Activated T-helper 1 cell treated with anti-CD3 and anti-CD28 coated beads, Interleukin-2, amount 50 U/mL, for 16 hours (primary cell): ENCODE data around the gene MINDY4B.

Experiments used
- DNase-seq, 2 donors: peaks; one replicate each; pipeline ENCODE4 v3.0.0-alpha.2; 2020; ENCODE audit warnings: low read depth in 1 of 2, low spot score in 1 of 2

MINDY4B gene

DNA sequence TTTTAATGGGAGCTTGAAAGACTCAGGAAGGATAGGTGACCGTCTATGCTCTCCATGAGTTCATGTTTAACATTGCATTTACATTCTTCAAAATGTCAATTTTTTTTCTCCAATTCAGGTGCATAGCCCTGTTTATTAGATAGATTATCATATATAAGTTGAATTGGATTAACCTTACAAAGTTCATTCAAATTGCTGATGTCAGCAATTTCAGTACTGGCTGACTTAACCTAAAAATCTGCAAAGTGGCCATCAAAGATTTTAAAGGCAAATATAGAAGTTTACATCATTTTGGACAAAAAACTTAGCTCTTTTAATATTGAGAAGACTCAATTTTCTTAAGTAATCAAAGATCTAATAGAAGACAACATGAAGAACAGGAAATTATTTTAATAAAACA, 57.8 kb downstream of the MINDY4B start:
- no peak for DNase-seq

DNA sequence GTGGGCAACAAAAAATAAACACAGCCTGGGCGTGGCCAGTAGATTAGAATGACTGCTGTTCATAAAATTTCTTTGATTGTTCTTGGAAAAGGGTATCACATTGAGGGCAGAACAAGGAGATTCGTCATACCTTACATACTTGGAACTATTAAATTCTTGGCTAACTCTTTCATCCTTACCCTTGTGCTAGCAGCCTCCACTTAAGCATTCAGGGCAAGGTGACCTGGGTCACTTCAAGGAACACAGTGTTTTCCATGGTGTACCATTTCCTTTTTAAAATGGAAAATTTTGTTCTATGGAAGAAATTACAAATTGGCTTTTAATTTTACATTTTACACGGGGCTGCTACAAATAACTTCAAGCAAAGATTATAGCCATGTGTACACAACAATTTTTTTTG, 60.8 kb downstream of the MINDY4B start:
- DNase-seq: no peak

DNA sequence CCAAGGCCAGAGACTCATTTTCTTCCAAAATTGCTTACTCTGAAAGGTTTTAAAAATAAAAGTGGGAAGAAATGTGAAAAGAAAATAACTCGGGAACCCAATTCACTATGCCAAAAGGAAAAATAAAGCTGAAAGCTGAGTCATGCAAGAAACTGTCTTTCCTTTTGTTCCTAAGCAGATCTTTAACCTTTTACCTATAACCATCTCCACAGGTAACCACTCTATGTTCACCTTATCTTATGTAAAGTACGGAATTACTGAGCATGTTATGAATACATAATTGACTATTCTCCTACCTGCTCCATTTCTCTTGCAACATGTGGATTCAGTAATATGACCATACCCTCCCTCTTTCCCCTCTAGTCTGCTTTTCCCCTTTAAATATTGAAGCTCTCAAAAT, 62.0 kb downstream of the MINDY4B start:
- no peak for DNase-seq

DNA sequence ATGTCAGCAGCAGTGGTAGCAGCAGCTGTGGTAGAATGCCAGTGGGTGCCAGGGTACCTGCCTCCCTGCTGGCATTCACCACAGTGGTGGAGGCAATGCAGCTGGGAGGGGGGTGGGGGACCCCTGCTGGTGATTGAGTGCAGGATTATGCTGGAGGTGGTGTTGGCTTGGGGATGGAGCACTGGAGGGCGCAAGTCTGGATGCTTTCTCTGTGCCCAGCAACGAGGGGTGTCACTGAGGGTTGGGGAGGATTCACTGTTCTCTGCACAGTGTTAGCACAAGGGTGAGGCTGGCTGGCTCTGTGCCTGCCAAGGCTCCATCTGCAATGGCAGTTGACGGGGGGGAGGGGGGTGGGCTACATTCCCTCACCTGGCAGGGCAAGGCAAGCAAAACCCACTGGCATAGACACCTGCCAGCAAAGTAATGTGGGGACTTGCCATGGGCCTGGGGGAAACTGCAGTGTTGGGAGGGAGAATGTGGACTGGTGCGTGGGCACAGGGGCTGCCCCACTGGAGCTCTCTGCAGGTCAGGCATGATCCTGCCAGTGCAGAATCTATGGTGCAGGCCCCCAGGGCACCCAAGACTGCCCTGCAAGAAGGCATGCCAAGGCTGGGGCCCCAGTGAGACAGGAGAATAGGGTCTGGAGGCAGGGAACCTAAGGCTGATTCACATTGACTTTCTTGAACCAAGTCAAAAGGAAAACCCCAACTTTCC, 64.3 kb downstream of the MINDY4B start:
- DNase-seq: no peak

DNA sequence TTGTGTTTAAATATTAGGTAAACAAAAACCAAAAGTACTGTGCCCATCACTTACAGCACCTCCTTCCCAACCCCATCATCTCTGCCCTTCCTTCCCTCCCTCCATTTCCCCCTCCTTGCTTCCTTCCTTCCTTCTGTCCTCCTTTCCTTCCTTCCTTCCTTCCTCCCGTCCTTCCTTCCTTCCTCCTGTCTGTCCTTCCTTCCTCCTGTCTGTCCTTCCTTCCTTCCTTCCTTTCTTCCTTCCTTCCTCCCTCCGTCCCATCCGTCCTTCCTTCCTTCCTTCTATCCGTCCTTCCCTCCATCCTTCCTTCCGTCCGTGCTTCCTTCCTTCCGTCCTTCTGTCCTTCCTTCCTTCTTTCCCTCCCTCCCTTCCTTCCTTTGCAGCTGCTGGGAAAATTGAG, 74.5 kb downstream of the MINDY4B start:
- no peak for DNase-seq

DNA sequence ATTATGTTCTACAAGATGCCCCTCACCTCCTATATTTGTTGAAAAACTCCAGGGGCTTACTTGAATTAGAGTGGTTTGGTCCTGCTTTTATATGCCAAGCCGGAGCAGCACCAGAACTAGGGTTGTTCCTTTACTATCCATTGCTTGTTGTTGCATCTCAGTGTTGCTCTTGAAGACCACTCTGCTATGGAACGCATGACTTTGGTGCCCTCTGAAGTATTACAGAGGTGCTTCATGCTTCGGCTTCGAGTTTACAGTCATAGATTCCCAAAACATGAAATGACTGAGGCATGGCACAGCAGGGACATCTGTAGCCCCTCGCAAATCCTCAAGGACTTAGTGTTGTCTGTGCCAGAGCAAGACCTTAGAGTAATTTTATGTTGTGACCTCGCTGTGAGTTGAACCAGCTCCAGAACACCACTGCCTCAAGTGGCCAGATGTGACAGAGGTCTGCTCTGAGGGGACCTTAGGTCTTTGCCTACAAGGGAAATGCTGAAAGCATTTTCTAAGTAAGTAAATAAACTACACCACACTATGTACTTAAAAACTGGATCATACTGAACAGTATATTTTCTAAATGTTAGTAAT, 75.1 kb downstream of the MINDY4B start:
- DNase-seq: no peak

DNA sequence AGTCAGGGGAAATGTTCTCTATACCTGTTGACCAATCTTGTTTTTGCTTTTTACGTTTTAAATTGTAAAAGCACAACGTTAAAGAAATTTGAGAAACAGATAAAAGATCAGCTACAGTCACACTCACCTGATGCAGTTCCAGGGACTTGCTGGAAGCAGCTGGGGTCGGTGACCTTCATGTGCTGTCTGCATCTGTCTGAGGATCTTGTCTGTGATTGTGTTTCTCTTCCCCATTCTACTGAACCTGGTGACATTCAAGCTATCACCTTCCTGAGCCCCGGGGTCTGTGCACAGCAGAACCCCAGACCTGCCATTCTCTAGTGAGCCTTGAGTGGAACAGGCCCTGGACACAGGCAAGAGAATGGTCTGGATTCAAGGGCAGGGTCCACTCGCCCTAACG, 75.8 kb downstream of the MINDY4B start:
- DNase-seq: no peak

DNA sequence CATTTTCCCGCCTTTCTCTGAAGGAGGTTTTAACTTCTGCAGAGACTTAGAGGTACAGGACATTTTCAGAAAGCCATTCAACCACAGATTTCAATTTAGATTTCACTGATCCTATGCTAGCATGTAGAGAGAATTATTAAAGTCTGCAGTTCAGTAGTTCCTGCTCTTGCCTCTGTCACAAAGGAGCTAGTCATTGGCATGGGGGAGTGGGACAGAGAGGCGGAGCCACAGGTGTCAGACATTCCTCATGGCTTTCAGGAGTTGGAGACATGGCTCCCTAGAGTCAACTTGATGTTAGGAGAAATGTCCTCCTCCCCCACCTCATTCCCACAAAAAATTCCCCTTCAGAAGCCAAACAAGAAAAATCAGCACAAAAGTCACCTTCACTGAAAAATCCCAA, 76.2 kb downstream of the MINDY4B start:
- no peak for DNase-seq

DNA sequence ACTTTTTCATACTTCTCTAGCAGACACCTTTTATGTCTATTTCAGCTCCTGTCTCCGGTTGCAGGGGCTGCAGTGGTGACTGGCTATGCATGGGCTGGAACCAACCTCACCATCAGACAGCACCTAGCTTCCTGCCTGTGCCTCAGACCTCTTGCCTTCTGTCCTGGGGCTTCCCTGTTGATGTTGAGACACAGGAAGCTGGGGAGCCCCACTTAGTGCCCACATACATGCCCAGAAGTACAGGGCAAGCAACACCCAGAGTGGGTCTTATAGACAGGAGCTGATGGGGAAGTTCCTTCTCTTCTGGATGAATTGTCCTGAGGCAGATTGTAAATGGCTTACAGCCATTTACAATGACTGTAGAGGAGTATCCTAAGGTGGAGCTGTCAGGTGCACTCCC, 77.0 kb downstream of the MINDY4B start:
- DNase-seq: no peak

DNA sequence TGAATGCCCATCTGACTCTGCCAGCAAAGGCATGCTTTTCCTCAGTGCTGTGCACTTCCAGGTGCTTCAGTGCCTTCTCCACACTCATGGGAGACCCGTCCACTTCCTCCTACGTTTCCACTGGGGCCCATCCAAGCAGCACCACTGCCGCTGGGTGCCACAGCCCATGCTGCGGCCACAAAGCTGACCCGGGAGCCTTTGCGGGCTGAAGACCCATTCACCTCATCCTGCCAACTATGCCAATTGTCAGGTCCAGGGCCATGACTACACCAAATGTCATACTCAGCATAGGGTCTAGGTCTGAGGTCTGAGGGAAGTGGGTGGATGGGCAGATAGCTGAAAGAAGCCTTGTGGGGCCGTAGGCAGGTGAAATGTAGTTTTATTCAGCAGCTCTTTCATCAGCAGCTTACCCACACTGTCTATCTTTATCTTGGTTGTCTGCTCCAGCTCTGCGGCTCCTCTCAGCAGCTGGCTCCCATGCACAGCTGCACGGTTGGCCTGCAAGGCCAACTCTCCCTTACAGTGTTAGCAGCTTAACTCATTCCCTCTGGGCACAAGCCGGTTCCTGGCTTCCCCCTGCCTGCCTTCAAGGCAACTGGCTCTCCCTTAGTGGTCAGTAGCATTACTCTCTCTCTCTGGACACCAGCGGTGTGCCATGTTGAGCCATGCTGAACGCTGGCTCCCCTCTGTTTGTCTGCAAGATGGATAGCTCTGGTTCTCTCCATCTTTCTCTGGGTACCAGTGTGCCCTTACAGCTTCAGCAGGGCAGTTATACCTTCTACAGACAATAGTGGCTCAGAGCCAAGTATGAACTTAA, 78.6 kb downstream of the MINDY4B start:
- DNase-seq: no peak

DNA sequence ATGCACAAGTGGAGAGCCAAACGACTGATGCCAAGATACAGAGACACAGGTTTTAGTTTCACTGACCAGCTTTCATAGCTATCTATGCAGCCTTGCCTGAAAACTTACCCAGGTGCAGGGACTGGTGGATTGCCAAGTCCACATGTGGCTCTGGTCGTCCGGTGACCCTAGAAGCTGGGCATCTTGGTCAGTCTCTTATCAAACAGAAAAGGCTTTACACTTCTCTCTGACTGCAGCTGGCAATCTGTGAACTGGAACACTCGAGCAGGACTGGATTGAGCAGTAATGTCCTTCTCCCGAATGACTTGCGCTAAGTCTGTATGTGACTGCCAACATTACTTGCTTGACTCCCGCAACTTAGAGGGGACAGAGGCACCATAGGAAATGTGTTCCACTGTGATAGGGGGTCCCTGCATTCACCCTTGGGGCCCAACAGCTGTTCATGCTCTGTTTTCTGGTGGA, 79.3 kb downstream of the MINDY4B start:
- no peak for DNase-seq

DNA sequence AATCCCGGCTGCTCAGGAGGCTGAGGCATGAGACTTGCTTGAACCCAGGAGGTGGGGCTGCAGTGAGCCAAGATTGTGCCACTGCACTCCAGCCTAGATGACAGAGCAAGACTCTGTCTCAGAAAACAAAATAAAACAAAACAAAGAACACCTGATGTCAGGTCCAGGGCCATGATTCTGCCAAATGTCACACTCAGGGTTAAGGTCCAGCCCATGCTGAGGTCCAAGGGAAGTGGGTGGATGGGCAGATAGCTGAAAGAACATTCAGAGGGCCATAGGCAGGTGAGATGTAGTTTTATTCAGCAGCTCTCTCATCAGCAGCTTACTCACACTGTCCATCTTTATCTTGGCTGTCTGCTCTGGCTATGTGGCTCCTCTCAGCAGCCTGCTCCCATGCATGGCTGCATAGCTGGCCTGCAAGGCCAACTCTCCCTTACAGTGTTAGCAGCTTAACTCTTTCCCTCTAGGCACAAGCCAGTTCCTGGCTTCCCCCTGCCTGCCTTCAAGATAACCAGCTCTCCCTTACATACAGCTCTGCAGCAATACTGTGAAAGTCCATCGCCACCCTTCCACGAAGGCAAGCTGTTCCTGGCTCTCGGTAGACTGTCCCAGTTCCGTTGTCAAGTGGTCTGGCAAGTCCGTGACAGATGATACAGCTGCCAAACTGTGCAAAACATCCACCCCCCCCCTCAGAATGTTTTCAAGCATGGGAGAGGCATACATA, 79.9 kb downstream of the MINDY4B start:
- no peak for DNase-seq

DNA sequence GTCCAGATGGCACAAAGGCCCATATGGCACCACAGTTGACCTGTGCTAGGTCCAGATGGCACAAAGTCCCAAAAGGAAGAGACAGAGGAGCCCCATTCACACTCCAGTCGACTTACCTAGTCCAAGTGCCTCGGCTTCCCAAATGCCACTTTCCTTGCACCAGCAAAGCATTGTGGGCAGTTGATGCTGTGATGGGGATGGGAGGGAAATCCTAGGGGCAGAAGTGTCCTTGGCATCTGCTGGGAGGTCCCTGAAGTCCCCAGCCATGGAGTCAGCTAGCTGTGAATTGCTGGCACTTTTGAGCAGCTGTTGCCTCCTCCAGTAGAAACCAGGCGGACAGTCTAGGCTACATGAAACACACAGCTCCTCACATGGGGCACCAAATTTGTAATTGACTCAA, 82.0 kb downstream of the MINDY4B start:
- no peak for DNase-seq

DNA sequence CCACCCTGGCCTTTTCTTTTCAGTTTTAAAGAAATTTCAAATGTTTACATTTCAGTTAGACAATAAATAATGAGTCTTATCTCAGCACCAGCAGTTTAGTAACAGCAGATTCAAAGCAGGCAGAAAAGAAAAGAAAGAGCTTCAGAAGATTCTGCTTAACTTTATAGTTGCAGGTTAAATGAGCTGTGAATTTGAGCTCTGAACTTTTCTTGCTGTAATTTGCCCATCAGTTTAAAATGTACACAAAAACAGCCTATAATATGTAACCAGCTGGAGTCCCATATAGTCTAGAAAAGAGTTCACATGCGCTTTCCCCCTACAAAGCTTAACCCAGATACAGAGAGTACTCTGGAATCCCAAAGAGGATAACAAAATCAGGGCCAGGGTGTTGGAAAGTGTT, 82.6 kb downstream of the MINDY4B start:
- DNase-seq: no peak
